Measurements from ENCODE around the gene HOXD13. TPM values are rescaled to one million over a fixed set of nuclear protein-coding genes. Genes with fewer than 3 reads are reported as not detected.
A peak's percentile ranks its signal among the peaks of the same experiment; 100 is the strongest.

Gene HOXD13
- polyA plus RNA-seq, 1 donor = not detected

DNA sequence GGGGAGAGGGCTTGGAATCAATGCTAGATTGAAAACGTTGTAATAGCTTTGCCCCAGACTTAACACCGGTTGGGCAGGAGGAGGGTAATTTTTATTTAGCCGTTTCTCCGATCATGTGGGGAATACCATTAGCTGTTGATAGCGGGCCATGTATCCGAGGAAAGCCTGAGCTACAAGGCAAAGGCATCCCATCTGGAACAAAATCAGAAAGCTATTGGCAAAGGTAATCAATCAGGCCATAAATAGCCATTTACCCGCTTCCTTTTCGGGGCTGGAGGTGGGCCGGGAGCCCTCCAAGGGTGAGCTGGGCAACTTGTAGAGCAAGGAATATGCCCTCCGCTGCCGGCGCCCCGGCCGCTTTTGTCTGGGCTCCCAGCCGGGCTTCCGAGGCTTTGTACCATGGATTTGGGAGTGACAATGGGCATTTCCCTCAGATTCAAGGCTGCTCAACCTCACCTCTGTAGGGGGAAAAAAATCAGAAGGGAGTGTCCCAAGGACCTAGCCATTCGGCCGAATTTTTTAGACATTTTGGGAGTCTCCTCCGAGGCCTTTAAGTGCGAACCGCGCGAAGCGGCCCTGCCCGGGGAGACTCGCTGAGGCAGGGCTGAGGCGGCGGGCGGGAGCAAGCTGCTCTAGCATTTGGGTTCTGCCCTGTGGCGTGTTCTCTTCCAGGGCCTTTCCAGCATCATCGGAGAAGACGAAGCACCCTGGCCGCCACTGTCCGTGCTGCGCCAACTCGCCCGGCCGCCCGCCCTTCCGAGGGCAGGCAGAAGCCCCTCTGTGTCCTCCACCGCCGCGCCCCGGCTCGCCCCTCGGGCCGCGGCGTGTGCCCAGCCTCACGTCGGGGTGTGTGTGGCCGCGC lies 28.9 kb downstream of the HOXD13 start:
- no peak for DNase-seq

DNA sequence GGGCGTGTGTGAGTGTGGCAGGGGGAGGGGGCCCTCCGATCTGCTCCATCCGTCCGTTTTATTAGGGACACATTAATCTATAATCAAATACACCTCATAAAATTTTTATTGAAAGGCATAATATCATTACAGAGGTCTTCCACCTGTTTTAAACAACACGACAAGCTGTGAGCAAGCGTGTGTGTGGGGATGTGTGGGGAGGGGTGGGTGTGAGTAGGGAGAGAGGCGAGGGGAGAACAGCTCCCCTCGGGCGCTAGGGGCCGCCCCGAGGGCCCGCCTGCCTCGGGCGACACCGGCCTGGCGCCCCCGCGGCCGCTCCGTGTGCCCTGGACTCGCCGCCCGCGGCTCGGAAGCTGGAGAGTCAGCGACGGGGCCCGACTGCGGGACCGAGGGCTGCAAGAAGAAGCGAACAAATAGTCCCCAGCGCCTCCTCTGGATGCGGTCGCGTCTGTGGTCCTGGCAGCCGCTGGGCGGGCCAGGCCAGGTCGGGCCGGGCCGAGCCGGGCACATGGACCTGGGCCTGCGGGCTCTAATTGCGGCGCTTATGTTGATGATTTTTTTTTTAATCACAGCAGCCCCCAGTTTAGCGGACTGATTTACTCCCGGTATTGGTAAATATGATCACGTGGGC lies 29.6 kb downstream of the HOXD13 start:
- DNase-seq = peak; percentile 83

- DNase-seq = peak; percentile 50
These were observed 30.3 kb downstream of the HOXD13 start, which contains the start of gene HOXD9 for GRCh38 chr2:176122683-176123410. Gene HOXD9 (plus strand): TSS chr2:176122719. CDS start chr2:176122769, 50 bp downstream.

DNA sequence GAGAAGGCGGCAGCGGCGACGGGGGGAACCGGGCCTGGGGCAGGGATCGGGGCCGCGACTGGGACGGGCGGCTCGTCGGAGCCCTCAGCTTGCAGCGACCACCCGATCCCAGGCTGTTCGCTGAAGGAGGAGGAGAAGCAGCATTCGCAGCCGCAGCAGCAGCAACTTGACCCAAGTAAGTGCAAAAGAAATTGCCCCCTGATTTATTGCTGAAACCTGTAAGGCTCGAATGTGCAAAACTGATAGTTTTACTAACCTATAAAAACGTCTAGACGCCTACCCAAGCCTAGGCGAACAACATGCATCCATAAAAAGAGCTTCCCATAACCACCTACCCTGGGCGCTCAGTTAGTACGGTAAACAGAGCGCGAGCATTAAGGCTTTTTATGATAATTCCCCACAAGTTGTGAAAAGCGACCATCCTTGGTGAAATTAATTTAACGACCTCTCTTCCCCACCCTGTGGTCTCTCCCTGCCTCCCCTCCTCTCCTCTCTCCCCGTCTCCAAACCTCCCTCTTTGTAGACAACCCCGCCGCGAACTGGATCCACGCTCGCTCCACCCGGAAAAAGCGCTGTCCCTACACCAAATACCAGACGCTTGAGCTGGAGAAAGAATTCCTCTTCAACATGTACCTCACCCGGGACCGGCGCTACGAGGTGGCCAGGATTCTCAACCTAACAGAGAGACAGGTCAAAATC lies 31.0 kb downstream of the HOXD13 start:
- DNase-seq = no peak

GRCh38 chr2:176124110-176124946 lies 31.8 kb downstream of the HOXD13 start:
- DNase-seq = no peak

DNA sequence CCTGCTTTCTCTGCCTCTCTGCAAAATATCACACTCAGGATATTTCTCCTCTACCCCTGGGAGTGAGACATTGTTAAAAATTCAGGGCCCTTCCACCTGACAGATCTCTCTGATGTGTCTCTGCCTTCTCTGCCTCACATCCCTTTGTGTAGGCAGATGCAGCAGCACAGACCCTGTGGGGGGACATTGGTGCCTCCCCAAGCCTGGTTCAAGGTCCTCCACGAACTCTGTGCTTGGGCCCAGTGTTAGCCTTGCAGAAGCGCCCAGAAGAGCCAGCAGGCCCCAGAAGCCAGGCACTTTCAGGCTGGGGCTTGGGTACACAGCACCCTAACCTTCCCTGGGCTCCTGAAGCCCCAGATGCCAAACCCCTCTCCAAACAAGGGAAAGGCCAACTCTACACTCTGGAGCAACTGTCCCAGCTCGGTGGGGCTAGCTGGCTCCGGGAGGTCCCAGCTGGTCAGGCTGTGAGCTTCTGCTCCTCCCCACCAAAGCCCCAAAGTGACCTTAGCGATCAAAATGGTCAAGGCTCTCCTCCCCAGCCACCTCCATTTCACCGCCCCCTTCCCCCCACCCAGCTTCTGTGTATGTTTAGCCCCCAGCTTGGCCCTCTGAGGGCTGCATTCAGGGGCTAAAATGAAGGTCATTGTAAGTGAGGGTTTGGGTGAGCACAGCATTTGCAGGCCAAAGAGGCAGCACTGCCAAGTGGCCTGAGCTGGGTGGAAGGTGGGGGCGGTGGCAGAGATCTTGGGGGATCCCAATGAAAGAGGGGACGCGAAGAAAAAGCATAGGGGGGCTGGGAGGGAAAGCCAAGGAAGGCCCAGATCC lies 32.6 kb downstream of the HOXD13 start:
- no peak for DNase-seq

- no peak for DNase-seq
These were observed 33.2 kb downstream of the HOXD13 start for GRCh38 chr2:176125772-176126054.

DNA sequence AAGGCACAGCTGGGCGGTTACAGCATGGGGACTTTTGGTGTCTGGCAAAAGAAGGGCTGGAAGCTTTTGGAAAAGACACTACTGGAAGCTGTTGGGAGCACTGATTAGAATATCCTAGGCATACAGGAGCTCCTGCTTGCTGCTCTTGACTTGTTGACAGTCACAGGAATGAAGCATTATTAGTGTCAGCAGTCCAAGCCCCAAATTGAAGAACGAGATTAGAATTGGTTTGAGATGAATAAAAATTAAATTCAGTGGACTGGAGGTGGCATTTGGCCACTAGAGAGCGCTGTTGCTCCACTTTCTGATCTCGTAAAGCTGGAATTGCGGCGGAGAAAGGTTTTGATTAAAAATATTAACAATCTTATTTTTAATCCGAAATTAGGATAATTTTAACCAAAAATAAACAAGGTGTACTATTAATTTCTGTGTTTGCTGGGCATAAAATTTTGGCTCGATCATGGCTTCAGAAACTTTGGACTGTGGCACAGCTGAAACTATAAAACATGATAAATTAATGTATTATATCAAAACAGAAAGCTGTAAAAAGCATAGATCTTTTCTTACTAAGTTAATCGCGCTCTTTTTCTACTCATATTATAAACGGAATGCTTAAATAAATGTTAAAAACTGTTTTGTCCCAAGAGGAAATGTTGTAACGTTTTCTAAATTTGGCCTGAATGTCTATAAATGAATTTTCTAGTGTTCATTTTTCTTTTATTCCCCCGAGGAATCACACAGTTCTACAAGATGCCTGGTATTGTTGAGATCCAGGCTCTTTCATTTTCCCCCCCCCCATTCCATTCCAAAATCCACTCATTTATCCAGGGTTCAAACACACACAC lies 34.6 kb downstream of the HOXD13 start:
- peak; percentile 81 for DNase-seq

- DNase-seq = no peak
These were observed 35.2 kb downstream of the HOXD13 start for GRCh38 chr2:176127774-176128072.

GRCh38 chr2:176128172-176128981 lies 35.9 kb downstream of the HOXD13 start:
- DNase-seq = peak; percentile 77

DNA sequence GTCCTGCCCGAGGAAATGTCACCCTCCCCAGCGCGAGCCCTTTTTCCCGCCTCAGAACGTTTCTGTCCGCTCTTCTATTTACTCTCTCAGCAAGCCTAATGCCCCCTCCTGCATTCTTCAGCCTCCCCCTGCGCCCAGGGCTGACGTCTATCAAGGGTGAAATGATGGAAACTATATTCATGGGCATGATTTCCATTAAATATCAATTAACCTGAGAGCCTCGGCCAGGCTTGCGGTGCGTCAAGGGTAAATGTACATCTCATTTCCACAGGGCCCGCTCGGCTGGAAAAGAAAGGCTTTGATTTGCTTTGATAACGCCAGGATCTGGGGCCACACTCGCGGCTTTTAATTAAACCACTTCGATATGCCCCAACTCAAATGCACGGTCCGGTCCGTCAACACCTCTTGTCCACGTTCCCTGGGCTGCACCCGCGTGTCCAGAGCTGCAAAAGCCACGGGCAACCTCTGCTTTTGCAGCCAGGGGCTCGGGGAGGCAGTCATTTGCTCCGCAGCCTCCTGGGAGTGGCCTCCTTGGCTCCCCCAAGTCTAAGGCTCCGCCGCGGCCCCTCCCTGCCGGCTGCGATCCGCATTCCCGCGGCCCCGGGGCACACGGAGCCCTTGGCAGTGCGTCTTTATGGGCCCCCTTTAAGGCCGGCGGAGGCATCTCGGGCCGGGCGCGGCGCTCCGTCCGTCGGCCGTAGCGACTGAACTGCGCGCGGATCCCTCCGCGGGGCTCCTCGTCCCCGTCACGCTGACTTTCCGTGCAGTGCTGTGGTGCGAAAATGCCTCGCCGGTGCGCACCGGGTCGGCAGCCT lies 36.7 kb downstream of the HOXD13 start, which contains the start of gene HOXD8:
TSS of gene HOXD8 (plus strand) at position 724 of the 815 bp plus-strand sequence. CDS start 662 bp downstream, outside the sequence.
- peak; percentile 89 for DNase-seq

- DNase-seq = peak; percentile 56
These were observed 37.3 kb downstream of the HOXD13 start for GRCh38 chr2:176129813-176130146.

DNA sequence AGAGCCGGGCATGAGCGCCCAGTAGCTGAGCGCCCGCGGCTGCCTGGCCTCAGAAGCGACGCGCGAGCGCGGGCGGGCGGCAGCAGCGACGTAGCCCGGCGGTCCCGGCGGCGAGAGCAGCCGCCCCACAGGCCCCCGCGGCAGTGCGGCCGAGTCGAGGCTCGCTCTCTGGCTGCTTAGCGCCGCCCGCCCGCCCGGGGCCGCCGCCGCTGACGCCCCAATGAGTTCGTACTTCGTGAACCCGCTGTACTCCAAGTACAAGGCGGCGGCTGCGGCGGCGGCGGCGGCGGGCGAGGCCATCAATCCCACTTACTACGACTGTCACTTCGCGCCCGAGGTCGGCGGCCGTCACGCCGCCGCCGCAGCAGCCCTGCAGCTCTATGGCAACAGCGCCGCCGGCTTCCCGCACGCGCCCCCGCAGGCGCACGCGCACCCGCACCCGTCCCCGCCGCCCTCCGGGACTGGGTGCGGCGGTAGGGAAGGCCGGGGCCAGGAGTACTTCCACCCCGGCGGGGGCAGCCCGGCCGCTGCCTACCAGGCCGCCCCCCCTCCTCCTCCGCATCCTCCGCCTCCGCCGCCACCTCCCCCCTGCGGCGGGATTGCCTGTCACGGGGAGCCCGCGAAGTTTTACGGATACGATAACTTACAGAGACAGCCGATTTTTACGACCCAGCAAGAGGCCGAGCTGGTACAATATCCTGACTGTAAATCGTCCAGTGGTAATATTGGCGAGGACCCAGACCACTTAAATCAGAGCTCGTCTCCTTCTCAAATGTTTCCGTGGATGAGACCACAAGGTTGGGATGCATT lies 37.8 kb downstream of the HOXD13 start:
- DNase-seq = peak; percentile 68

DNA sequence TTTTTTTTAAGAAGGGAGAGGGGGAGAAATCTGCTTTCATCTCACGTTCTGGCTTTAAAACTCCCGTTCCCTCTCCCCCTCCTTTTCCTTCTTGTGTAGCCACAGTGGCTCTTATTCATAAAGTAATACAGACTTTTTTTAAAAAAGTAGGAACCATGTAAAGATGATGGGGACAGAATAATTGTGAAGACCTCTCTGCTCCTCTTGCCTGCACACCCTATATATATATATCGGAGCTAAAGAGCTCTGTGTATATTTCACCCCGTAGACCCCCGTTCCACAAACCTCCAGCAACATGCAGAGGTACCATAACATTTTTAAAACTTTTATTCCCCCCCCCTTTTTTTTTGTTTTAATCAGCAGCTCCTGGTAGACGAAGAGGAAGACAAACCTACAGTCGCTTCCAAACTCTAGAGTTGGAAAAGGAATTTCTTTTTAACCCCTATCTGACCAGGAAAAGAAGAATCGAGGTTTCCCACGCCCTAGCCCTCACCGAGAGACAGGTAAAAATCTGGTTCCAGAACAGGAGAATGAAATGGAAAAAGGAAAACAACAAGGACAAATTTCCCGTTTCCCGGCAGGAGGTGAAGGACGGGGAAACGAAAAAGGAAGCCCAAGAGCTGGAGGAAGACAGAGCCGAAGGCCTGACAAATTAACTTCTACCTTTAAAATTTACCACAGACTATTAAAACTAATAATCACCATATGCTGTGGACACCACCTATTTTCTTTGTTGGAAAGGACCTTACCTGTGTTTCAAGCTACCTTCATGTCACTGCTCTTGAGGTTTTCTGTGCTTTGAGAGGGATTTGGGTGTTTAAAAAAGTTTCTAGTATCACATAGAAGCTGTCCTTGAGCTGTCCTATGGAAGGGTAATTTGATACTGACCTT lies 38.7 kb downstream of the HOXD13 start:
- DNase-seq = no peak

DNA sequence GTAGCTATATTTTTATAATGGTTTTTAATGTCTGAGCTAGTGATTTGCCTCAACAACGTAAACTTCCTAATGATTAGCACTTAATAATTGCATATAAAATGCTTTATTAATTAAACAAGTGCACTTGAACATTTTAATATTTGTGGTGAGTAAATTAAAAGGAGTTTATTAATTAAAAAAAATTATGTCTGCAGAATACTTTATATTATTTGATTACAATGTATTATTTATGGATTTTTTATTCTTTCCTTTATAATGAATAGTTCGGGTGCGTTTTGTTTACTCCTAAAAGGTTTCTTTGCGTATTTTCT lies 39.3 kb downstream of the HOXD13 start:
- DNase-seq = no peak

Data from hindlimb muscle (tissue), 1 donor.